SK-N-SH treated with all-trans-retinoic acid at 6 μM for 48 hours (cell line): Measurements from ENCODE around the gene VWDE.

ENCODE experiments used
- ARNTL ChIP-seq: fragments of 450-650 bp; formaldehyde crosslinking; IDR thresholded peaks from 2 replicates; pipeline ENCODE4 v1.5.0; 2020; ENCODE audit warnings: low read depth, mild to moderate bottlenecking, moderate library complexity, borderline replicate concordance
- CSDC2 ChIP-seq: fragments of 250-450 bp; sonication (Bioruptor Pico); IDR thresholded peaks from 2 replicates; pipeline ENCODE4 v1.5.0; 2020; ENCODE audit warnings: mild to moderate bottlenecking, moderate library complexity
- PATZ1 ChIP-seq: fragments of 250-450 bp; sonication (Bioruptor Pico); IDR thresholded peaks from 2 replicates; pipeline ENCODE4 v1.8.0; 2020; ENCODE audit warnings: mild to moderate bottlenecking, moderate library complexity, borderline replicate concordance
- PPARA ChIP-seq: fragments of 250-450 bp; sonication (Bioruptor Pico); IDR thresholded peaks from 2 replicates; pipeline ENCODE4 v1.5.0; 2020; ENCODE audit warnings: mild to moderate bottlenecking, borderline replicate concordance
- RARB ChIP-seq: fragments of 250-450 bp; sonication (Bioruptor Pico); IDR thresholded peaks from 2 replicates; pipeline ENCODE4 v1.8.0; 2021; ENCODE audit warnings: mild to moderate bottlenecking, moderate library complexity
- TOX ChIP-seq: fragments of 250-450 bp; sonication (Bioruptor Pico); IDR thresholded peaks from 2 replicates; pipeline ENCODE4 v1.8.0; 2021; ENCODE audit warnings: mild to moderate bottlenecking, moderate library complexity, borderline replicate concordance
- TSHZ2 ChIP-seq: fragments of 250-450 bp; sonication (Bioruptor Pico); IDR thresholded peaks from 2 replicates; pipeline ENCODE4 v1.5.0; 2020; ENCODE audit warnings: mild to moderate bottlenecking, moderate library complexity
- ZFP3 ChIP-seq: fragments of 250-450 bp; sonication (Bioruptor Pico); IDR thresholded peaks from 2 replicates; pipeline ENCODE4 v1.5.0; 2020; ENCODE audit warnings: mild to moderate bottlenecking, moderate library complexity
- ZFP30 ChIP-seq: fragments of 450-650 bp; formaldehyde crosslinking; IDR thresholded peaks from 2 replicates; pipeline ENCODE4 v1.5.0; 2022; ENCODE audit warnings: mild to moderate bottlenecking, moderate library complexity
- ZNF70 ChIP-seq: fragments of 450-650 bp; formaldehyde crosslinking; IDR thresholded peaks from 2 replicates; pipeline ENCODE4 v1.5.0; 2020; ENCODE audit warnings: mild to moderate bottlenecking, moderate library complexity
- TF ChIP-seq, protein P1 (sequence below): fragments of 250-450 bp; sonication (Bioruptor Pico); IDR thresholded peaks from 2 replicates; pipeline ENCODE4 v1.5.1; 2021; ENCODE audit warnings: mild to moderate bottlenecking, moderate library complexity
- TF ChIP-seq, protein P2 (sequence below): fragments of 250-450 bp; sonication (Bioruptor Pico); IDR thresholded peaks from 2 replicates; pipeline ENCODE4 v1.5.1; 2020; ENCODE audit warnings: low read depth, mild to moderate bottlenecking, moderate library complexity

- TF ChIP-seq RARB (no peak), TSHZ2 (CRISPR knock-in tag) (no peak), ZFP3 (CRISPR knock-in tag) (no peak), ZFP30 (CRISPR knock-in tag) (no peak), PPARA (CRISPR knock-in tag) (no peak), ARNTL (CRISPR knock-in tag) (no peak), PATZ1 (CRISPR knock-in tag) (no peak), TOX (CRISPR knock-in tag) (no peak), ZNF70 (CRISPR knock-in tag) (no peak), CSDC2 (CRISPR knock-in tag) (no peak)
- TF ChIP-seq, protein P1, sequence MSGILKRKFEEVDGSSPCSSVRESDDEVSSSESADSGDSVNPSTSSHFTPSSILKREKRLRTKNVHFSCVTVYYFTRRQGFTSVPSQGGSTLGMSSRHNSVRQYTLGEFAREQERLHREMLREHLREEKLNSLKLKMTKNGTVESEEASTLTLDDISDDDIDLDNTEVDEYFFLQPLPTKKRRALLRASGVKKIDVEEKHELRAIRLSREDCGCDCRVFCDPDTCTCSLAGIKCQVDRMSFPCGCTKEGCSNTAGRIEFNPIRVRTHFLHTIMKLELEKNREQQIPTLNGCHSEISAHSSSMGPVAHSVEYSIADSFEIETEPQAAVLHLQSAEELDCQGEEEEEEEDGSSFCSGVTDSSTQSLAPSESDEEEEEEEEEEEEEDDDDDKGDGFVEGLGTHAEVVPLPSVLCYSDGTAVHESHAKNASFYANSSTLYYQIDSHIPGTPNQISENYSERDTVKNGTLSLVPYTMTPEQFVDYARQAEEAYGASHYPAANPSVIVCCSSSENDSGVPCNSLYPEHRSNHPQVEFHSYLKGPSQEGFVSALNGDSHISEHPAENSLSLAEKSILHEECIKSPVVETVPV = no peak
- TF ChIP-seq, protein P2, sequence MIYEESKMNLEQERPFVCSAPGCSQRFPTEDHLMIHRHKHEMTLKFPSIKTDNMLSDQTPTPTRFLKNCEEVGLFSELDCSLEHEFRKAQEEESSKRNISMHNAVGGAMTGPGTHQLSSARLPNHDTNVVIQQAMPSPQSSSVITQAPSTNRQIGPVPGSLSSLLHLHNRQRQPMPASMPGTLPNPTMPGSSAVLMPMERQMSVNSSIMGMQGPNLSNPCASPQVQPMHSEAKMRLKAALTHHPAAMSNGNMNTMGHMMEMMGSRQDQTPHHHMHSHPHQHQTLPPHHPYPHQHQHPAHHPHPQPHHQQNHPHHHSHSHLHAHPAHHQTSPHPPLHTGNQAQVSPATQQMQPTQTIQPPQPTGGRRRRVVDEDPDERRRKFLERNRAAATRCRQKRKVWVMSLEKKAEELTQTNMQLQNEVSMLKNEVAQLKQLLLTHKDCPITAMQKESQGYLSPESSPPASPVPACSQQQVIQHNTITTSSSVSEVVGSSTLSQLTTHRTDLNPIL = no peak
Measured at GRCh38 chr7:12436896-12437535, 33.4 kb upstream of the VWDE start.
